Suprapubic skin (tissue), 4 donors: ENCODE measurements around the gene RDH8.

Source experiments
- CTCF ChIP-seq, 2 donors: fragments of 200-600 bp in 1 of 2; fragments of 450-650 bp in 1 of 2; sonication (generic) in 1 of 2; IDR thresholded peaks; one replicate each; pipeline ENCODE4 v1.5.1; 2016 to 2019; ENCODE audit warnings: antibody characterized with exemption in 2 of 2, mild to moderate bottlenecking in 1 of 2, moderate library complexity in 1 of 2
- EP300 ChIP-seq: sonication (generic); formaldehyde crosslinking; IDR thresholded peaks from one replicate; pipeline ENCODE4 v1.6.1; 2017; ENCODE audit warnings: antibody characterized with exemption
- POLR2A ChIP-seq, 2 donors: fragments of 450-650 bp; IDR thresholded peaks; one replicate each; pipeline ENCODE4 v1.6.1; 2017; ENCODE audit warnings: antibody characterized with exemption in 2 of 2, mild to moderate bottlenecking in 2 of 2, moderate library complexity in 2 of 2
- POLR2AphosphoS5 ChIP-seq, 3 donors: sonication (generic); formaldehyde crosslinking; IDR thresholded peaks; one replicate each; pipeline ENCODE4 v1.6.1; 2017; ENCODE audit warnings: antibody characterized with exemption in 3 of 3

GRCh38 chr19:9986787-9987281, 26.4 kb upstream of the RDH8 start:
- TF ChIP-seq POLR2AphosphoS5 (IDR thresholded peaks at IDR 0.05), result no peak
- TF ChIP-seq EP300, result no peak
- TF ChIP-seq CTCF (IDR thresholded peaks at IDR 0.05), result no peak
- no peak for TF ChIP-seq POLR2A (IDR thresholded peaks at IDR 0.05)
